ENCODE data around the gene KRAS.

The KRAS gene

DNA sequence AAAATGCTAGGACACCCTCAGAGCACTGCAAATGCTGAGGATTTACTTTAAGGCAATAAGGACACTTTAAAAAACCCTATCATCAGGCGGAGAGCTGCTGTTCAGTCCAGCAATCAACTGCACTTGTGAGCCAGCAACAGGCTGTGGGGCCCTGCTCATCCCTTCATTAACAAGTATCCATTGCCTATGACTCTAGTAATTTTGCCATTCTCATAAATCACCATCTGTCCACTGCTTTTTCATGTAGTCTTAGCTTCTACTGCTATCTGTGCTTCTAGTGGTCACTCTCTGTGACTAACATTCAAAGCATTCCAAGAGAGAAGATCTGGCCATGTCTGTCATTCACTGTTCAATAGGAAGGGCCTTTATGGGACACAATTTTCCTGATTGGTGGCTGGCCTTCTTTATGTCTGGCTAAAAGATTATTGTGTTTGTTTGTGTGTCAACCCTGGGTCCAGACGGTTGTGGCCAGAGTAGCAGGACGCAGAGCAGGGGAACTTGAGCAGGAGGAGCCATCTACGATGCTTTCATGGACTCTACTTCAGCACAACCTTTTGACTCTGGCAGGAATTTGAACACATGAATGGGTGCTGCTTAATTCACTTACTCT lies 3.6 kb upstream of the KRAS start:
- DNase-seq, result no peak

DNA sequence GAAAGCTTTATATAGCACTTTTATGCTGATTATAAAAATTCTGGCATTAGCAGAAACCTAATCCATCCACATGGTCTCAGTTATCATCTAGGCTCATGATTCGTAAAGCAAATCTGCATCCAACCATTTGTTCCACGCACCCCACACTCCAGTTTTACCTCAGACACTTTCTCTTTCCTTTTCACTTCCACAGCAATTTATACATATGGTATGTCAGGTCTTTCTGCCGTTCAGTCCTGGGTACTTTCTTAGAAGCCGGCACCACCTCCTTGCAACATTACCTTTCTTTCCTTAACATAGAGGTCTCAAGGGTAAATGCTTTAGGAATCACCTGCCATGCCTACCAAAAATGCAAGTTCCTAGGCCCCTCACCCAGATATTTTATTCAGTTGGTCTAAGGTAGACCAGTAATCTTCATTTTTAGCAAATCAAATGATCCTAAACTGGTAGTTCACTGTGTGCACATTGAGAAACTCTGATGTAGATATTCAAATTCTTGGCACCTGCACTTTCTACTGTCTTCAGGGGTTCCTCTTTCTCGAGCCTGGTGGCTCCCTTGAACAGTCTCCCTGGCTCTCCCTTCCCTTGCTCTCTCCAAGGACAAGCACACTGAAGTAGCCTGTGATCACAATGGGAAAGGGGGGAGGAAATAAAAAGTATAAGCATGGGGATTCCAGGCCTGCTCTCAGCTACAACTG lies 2.8 kb upstream of the KRAS start:
- DNase-seq, result no peak

DNA sequence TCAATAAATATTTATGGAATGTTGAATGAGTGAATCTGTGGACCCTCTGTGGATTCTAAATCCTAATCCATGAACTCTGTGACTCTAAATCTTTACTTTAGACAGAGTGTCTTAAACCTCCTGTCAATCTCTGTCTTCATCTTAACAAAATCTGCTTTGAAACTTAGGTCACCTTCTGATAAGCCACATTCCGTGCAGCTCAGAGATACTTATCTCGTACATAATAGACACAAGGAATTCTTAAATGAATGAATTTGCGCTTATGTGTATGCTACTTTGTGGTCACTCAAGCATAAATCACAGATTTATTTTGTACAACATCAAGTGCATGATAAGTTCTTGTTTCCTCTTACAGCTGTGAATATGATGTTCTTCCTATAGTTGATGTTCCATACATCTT lies 2.2 kb upstream of the KRAS start:
- DNase-seq, result no peak

DNA sequence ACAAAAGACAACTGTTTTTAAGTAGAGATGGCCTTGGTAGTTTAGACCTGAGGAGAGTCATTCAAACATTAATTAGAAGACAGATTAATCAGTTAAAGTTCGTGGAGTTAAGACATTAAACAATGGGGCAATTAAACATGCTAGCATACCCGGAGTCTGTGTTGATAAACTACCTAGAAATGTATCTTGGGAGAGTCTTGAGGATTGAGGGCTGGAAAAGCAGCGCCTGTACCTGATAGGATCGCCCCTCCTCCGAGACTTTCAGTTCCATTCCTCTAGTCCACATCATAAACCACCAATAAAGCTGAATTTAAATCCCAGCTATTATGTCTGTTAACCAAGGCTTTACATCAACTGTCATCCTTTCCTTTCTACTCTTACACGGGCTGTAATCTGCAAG lies 1.0 kb upstream of the KRAS start:
- DNase-seq, result no peak

DNA sequence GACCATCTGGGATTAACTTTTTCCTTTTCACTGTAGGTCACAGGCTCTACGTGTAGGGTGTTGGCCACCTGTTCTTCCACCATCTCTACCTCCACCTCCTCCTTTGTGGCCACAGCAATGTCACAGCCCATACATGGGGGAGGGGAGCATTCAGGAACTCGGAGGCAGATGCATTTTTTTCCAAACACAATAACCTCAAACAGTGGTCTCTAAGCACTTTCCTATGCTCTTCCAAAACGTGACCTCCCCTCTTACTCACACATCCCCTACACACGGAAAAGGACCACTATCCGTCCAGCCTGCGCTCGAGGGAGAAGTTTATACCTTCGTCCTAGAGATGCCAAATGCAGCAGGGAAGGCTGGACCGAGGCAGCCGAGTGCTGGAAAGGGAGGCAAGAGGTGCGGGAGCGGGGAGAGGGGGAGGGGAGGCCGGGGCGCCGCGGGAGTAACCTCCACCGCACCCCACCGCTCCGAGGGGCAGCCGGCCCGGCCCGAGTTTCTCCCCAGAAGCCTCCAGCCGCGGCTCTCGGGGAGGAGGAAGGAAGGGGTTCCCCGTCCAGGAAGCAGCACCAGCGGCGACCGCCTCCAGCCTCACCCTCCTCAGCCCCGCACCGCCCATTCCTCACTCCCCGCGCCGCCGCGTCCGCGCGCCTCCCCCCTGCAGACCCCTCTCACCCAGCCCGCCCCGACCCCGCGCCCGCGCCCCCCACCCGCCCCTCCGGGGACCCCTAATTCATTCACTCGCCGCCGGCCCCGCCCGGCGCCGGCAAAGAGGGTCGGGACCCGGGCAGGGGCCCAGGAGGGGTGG lies 594 bp downstream of the KRAS start:
- DNase-seq, result peak; percentile 44 to 63

DNA sequence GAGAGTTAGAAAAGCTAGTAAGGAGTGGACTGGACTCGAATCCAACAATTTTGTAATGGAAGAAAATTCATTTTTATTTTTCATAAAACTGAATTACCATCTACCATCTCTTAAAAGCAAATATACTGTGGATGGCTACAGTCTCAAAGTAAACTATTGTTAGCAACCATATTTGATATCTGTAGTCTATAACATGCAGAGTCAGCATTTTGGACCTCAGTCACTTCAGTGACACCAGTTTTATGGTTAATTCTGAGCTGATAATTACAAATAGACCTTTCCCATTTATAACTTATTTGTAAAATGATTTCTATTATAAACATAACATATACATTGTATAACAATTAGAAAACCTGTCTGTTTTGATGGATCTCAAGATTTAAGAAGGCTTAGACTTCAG lies 2.0 kb downstream of the KRAS start:
- no peak for DNase-seq

DNA sequence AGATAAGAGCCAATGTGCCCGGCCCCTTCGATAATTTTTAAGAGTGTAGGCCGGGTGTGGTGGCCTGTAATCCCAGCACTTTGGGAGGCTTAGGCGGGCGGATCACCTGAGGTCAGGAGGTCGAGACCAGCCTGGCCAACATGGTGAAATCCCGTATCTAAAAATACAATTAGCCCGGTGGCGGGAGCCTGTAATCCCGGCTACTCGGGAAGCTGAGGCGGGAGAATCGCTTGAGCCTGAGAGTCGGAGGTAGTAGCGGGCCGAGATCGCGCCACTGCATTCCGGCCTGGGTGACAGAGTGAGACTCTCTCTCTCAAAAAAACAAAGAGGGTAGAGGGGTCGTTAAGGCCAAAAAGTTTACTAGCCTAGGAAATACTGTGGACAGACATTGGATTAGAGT lies 2.6 kb downstream of the KRAS start:
- DNase-seq, result no peak

DNA sequence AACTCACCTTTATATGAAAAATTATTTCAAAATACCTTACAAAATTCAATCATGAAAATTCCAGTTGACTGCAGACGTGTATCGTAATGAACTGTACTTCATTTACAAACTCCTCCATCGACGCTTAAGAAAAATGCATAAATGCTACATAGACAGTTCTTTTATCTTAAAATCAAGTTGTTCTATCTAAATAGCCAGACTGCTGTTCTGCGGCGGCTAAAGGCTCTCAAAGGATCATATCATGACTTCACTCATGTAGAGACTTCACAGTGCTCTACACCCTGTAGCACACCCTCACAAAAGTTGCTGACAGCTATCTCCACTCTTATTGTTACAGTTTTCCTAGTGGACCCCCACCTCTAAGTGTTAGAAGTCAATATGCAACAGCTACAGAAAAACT lies 5.2 kb downstream of the KRAS start:
- DNase-seq, result no peak

DNA sequence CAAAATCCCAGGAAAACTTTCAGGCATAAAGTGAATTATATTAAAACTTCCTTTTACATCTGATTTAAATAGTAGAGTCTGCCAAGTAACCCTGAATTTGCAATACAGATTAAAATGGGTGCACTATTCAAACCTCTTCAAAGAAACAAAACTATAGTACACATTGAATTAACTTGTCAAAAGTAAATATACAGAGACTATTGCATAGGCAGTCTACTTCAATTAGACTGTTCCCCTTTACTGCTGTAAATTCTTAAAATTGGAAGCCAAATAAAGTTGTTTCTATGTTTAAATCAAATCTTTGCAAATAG lies 7.1 kb downstream of the KRAS start:
- no peak for DNase-seq

DNA sequence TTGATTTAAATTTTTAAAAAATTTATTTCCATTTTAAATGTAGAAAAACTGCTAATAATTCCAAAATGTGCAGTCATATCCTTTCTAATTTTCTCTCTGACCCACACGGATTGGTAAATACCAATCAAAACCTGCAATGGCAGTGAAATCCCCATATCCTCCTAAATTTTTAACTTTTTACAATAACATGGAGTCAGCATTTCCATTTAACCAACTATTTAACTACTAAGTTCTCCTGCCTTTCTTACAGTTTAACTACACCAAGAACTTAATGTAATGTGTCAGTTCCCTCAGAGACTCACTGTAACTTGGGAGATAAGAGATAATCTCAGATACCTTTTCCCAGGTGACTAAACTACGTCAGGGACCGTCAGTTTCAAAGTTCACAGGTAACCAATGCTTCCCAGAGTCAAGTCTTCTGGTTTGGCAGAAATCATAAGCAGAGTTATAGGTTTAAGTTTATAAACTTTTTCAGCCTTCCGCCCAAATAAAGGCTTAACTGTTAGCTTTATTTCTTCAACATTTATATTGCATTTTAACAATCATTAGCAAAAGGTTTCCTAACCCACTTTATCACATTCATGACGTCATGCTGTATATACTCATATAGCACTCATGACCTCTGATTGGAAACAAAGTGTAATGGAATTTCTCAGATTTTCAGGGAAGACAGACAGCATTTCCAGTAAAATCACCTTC lies 7.6 kb downstream of the KRAS start:
- DNase-seq, result no peak

DNA sequence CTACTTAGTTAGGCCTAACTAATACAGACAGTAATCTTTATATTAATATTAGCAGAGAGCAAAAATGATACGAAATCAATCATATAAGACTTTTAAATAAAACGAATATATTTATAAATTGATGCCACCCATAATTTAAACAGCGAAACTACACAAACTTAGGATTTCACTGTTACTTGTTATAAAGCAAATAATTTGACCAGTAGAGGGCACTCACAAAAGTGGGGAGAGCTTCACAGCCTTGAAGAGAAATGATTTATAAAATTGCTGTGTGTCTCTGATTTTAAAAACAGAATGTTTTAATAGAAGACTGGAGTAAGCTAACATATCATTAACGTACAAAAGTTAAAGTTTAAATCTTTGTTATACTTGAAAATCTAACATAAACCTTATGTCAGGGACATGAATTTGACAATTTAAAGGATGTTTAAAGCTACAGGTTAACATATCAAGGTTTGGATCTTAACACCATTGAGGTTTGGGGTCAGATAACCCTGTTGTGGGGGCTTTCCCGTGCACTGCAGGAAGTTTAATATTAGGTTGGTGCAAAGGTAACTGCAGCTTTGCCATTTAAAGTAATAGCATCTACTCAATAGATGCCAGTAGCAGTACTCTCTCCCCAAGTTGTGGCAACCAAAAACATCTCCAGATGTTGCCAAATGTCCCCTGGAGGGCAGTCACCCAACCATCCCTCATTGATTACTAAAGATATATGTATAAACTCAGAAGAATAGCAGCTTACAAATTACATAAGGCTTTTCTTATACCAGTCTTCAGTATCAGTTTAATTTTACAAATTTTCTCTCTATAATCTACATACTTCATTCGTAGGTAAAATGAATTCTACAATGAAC lies 9.3 kb downstream of the KRAS start:
- peak; percentile 34 to 76 for DNase-seq

DNA sequence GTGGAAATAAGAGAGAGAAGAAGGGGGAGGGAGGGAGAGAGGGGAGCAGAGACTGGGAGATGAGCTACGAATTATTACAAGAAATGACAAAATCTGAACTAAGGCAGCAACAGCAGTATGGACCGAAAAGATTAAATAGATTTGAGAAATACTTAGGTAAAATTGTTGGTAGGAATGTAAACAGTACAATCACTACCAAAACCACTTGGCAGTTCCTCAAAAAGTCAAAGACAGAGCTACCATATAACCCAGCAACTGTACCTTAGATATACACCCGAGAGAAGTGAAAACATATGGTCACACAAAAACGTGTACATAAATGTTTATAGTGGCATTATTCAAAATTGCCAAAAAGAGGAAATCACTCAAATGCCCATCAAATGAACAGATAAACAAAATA lies 14.1 kb downstream of the KRAS start:
- DNase-seq, result no peak

DNA sequence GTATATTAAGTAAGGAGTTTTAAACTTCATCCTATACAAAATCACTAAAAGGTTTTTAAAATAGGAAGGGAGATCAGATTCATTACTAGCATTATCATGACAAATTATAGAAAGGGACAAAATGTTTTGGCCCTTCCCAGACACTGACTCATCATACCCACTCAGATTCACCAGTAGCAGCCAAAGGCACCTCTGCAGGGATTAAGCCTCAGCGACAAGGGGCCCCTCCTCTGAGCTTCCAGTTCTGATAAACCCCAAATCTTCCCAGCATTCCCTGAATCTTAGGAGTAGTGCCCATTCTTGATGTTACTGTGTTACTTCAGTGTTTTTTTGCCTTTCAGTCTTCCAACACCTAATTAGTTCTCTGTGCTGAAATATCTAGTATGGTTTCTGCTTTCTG lies 14.5 kb downstream of the KRAS start:
- no peak for DNase-seq

DNA sequence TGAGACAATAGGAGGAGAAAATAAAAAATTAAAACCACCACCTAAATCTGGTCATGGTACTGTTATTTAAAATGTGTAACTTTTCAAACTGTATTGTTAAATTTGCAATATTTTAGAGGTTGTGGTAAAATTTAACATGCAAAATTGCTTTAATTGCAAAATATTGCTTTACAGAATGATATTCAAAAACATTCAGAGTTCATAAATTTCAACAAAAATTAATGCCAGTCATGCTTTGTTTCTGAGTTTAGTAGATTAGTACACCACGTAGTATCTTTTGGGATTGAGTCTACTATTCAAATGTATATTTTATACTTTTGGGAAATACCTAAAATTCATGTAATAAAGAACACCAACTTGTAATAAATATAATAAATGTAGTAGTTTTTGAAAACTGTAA lies 37.4 kb downstream of the KRAS start:
- DNase-seq, result no peak

DNA sequence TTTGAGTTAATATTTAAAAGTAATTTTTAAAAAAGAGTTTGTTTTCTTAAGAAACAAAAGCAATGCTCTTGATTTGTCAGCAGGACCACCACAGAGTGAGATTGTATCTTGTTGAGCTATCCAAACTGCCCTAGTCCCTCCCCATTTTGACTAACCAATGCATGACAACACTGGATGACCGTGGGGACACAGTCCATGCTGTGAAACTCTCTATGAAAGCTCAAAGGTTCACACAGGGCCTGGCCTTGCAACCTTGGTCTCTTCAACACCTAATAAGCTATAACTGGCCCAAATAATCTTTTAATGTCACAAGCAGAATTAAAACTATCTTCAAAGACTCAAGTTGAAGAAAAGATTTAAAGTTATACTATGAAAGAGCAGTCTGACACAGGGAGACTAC lies 42.2 kb downstream of the KRAS start:
- DNase-seq, result no peak

DNA sequence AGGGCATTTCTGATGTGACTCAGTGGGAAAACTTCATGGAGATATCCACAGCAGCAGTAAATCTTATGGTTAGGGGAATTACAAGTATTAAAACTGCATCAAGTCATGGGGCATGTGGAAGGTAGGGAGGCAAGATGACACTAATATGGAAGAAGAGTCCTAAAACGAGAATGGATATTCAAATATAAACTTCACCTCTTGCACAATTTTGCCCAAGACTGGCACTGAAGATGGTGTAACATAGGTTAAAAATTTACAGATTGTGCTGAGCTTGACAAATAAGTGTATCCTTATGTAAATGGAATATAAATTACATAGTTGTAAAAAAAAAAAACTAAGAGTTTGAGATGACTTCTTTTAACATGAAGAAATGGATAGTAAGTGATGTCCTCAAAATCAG lies 42.9 kb downstream of the KRAS start:
- DNase-seq, result no peak

DNA sequence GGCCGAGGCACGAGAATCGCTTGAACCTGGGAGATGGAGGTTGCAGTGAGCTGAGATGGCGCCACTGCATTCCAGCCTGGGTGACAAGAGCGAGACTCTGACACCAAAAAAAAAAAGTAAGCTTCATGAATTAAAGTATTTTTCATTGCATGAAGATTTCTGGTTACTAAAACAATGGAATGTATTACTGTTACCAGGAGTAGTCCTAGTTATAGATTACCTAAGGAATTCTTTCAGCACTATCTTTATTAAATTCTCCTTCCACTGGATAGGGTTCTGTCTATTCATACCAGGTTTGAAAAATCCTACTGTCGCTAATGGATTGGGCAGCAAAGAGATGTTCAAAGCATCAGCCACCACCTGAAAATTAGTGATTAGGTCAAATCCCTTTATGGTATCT lies 43.3 kb downstream of the KRAS start:
- DNase-seq, result no peak

DNA sequence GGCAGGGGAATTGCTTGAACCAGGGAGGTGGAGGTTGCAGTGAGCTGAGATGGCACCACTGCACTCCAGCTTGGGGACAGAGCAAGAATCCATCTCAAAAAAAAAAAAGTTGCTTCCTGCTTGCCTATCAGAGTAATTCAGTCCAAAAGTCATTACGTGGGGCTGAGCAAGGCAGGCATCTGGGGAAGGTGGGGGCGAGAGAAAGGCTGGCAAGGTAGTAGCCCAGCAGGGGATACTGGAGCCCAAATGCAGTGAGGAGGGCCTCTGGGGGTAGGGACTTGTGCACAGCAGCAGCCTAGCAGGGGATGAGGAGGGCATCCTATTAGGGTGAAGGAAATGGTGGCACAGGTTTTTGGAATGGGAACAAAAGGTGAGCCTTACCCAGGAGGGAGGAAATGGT lies 48.6 kb downstream of the KRAS start:
- no peak for DNase-seq

DNA sequence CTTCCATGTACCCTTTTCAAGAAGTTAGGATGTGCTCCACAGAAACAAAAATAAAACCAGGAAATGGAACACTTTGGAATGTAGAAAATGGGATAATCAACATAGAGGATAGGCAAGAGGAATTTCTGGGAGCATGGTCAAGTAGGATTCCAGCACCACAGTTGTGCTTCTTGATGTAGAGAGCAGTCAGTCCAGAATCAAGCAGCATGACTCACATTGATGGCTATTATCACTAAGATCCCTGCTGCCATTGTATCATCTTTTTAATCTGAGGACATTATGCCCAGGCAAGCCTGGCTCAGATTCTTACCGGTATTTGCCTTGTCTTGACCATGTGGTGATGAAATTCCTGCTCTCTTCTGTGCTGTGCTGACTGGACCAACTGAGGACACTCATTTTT lies 50.0 kb downstream of the KRAS start:
- DNase-seq, result no peak

DNA sequence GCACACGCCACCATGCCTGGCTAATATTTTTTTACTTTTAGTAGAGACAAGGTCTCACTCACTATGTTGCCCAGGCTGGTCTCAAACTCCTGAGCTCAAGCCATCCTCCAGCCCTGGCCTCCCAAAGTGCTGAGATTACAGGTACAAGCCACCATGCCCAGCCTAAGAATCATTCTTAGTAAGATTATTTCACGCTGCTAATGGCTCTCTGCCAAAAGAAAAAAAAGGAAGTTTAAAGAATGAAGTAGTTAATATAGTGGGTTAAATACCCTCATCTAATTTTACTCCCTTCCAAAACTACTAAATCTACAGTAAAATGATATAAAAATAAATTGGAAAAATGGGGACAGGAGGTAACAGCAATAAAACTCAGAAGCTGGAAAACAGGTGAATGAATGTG lies 53.1 kb downstream of the KRAS start:
- no peak for DNase-seq

DNA sequence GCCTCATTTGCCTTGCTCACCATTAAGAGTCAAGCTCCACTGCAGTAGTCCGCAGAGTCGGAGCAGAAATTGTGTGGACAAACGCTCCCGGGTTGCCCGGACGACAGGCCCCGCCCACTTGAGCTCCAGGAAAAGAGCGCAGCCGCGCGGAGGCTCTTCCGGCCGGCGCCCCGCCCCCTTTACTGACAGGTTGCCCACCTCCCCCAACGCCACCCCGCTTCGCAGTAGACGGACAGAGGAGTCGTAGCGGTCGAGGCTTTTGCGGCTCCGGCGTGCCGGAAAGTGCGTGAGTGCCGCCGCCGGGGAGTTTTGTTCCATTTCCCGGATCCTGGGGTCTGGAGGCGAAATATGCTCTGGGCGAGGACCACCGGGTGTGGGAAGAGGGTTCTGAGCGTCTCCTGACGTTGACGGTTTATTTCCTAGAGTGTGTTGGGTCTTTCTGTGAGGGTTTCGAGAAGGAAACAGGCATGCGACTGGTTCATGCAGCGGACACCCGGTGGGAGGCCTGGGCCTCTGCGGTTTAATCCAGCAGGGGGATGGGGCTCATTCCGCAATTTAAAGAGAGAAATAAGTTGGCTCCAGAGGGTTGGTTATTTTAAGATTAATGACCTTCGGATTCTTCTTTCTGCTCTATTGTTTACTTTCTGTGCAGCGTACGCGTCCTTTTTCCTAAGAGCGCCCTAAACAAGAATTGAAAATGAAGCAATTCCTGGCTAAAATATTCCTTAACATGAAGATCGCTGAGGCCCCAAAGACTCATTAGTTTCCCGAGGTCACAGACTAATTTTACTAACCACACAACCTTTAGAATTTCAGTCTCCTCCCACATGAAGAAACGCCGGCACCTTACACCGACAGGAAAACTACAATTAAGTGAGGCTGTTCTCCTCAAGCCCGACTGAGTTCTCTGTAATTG lies 55.4 kb downstream of the KRAS start, which contains the start of the genes DNAI7 and ETFRF1:
TSS of gene DNAI7 (minus strand) at position 105 of the 916 bp plus-strand sequence. CDS start at position 23, 82 bp downstream.
TSS of gene ETFRF1 (plus strand) at position 182 of the 916 bp plus-strand sequence. CDS start 8,720 bp downstream, outside the sequence.
- DNase-seq, result peak; percentile 97 to 98

DNA sequence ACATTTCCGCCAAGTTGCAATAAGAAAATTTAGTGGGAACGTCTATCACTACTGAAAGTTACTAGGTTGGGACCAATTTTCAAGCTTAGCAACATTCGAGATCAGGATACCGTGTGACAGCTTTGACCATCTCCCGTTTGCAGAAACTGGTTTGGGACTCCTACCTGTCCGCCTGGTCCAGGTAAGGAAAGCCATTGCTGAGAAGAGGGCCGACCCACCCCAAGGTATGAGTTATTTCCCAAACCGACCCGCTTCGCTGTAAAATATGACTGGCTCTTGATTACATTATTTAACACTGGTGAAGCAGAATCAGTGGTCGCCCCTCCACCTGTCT lies 56.0 kb downstream of the KRAS start:
- DNase-seq, result no peak
